GM21360 (cell line): ENCODE data around the gene ADCYAP1R1.

Source experiments
- ATAC-seq: cut with Tn5 transposase; IDR thresholded peaks from one replicate; pipeline ENCODE4 v1.9.1; 2021; ENCODE audit warnings: mild to moderate bottlenecking, moderate library complexity; ENCODE audit not compliant: unreplicated experiment

Gene ADCYAP1R1

GRCh38 chr7:31036924-31037323 lies 15.2 kb upstream of the ADCYAP1R1 start:
- ATAC-seq: no peak

GRCh38 chr7:31043051-31043471 lies 9.0 kb upstream of the ADCYAP1R1 start:
- no peak for ATAC-seq

GRCh38 chr7:31044529-31044928 lies 7.6 kb upstream of the ADCYAP1R1 start:
- no peak for ATAC-seq

GRCh38 chr7:31046723-31047122 lies 5.4 kb upstream of the ADCYAP1R1 start:
- ATAC-seq: no peak

- no peak for ATAC-seq
These were observed 4.6 kb upstream of the ADCYAP1R1 start for GRCh38 chr7:31047313-31048146.

- ATAC-seq: no peak
These were observed 2.9 kb upstream of the ADCYAP1R1 start for GRCh38 chr7:31049005-31049765.

- ATAC-seq: no peak
These were observed 356 bp downstream of the ADCYAP1R1 start for GRCh38 chr7:31052487-31052840.

- no peak for ATAC-seq
These were observed 913 bp downstream of the ADCYAP1R1 start for GRCh38 chr7:31052841-31053601.

GRCh38 chr7:31053986-31054385 lies 1.9 kb downstream of the ADCYAP1R1 start:
- no peak for ATAC-seq

GRCh38 chr7:31054608-31055278 lies 2.6 kb downstream of the ADCYAP1R1 start:
- ATAC-seq: no peak

- no peak for ATAC-seq
These were observed 3.4 kb downstream of the ADCYAP1R1 start for GRCh38 chr7:31055471-31055870.

- ATAC-seq: no peak
These were observed 4.8 kb downstream of the ADCYAP1R1 start for GRCh38 chr7:31056775-31057346.

GRCh38 chr7:31058122-31058521 lies 6.0 kb downstream of the ADCYAP1R1 start:
- no peak for ATAC-seq

- ATAC-seq: no peak
These were observed 6.6 kb downstream of the ADCYAP1R1 start for GRCh38 chr7:31058688-31059087.

GRCh38 chr7:31059551-31059950 lies 7.4 kb downstream of the ADCYAP1R1 start:
- ATAC-seq: no peak

GRCh38 chr7:31061185-31061584 lies 9.1 kb downstream of the ADCYAP1R1 start:
- ATAC-seq: no peak

- ATAC-seq: no peak
These were observed 10.8 kb downstream of the ADCYAP1R1 start for GRCh38 chr7:31062746-31063435.

- no peak for ATAC-seq
These were observed 13.0 kb downstream of the ADCYAP1R1 start for GRCh38 chr7:31065021-31065593.

GRCh38 chr7:31065840-31066239 lies 13.7 kb downstream of the ADCYAP1R1 start:
- ATAC-seq: no peak
